IPS-15b (cell line): ENCODE results near the gene ATXN1.

Source experiments
- H3K27me3 ChIP-seq: one replicate; pipeline ENCODE4 v1.6.1; 2013; ENCODE audit warnings: low read length; ENCODE audit not compliant: control insufficient read depth, insufficient read depth
- H3K36me3 ChIP-seq: one replicate; pipeline ENCODE4 v1.6.1; 2013; ENCODE audit warnings: low read length; ENCODE audit not compliant: control insufficient read depth, insufficient read depth
- H3K4me1 ChIP-seq: one replicate; pipeline ENCODE4 v1.6.1; 2013; ENCODE audit warnings: mild to moderate bottlenecking, low read length; ENCODE audit not compliant: control insufficient read depth, insufficient read depth
- H3K4me3 ChIP-seq: one replicate; pipeline ENCODE4 v1.5.1; 2013; ENCODE audit warnings: low read depth, low read length
- H3K9ac ChIP-seq: one replicate; pipeline ENCODE4 v1.6.1; 2013; ENCODE audit warnings: low read depth, mild to moderate bottlenecking, low read length
- H3K9me3 ChIP-seq: one replicate; pipeline ENCODE4 v1.6.1; 2013; ENCODE audit warnings: mild to moderate bottlenecking, low read length; ENCODE audit not compliant: control insufficient read depth, insufficient read depth

The ATXN1 gene

GRCh38 chr6:16331384-16332174 is 429.7 kb downstream of the ATXN1 start:
- Histone ChIP-seq H3K9me3 (no peaks in the 10 kb centered on the region), H3K36me3 (peaks cover under 1% of the 10 kb centered on the region), H3K9ac (no peak overlapping the region), H3K27me3 (no peaks in the 10 kb centered on the region), H3K4me1 (peaks cover 5% of the 10 kb centered on the region), H3K4me3 (peak overlapping the region; percentile 5)

GRCh38 chr6:16329233-16329632 is 432.0 kb downstream of the ATXN1 start:
- no peaks in the 10 kb centered on the region for H3K9me3 ChIP-seq
- H3K27me3 ChIP-seq, result no peaks in the 10 kb centered on the region
- no peak overlapping the region for H3K9ac ChIP-seq

GRCh38 chr6:16327777-16328325 is 433.4 kb downstream of the ATXN1 start:
- Histone ChIP-seq H3K9me3 (no peaks in the 10 kb centered on the region), H3K27me3 (no peaks in the 10 kb centered on the region), H3K9ac (no peak overlapping the region), H3K4me1 (peaks cover 11% of the 10 kb centered on the region), H3K36me3 (peaks cover 2% of the 10 kb centered on the region), H3K4me3 (no peak overlapping the region)

More at GRCh38 chr6:16329233-16329632, 432.0 kb downstream of the ATXN1 start:
- H3K36me3 ChIP-seq, result peaks cover 2% of the 10 kb centered on the region
- H3K4me3 ChIP-seq, result no peak overlapping the region
- peaks cover 9% of the 10 kb centered on the region for H3K4me1 ChIP-seq

- Histone ChIP-seq H3K36me3 (peaks cover 2% of the 10 kb centered on the region), H3K9me3 (no peaks in the 10 kb centered on the region), H3K4me1 (peaks cover 11% of the 10 kb centered on the region), H3K4me3 (no peak overlapping the region), H3K9ac (no peak overlapping the region), H3K27me3 (no peaks in the 10 kb centered on the region)
These were observed 434.1 kb downstream of the ATXN1 start for GRCh38 chr6:16326971-16327776.

GRCh38 chr6:16326531-16326930 is 434.7 kb downstream of the ATXN1 start:
- Histone ChIP-seq H3K4me1 (peaks cover 7% of the 10 kb centered on the region), H3K4me3 (no peak overlapping the region), H3K27me3 (no peaks in the 10 kb centered on the region), H3K9ac (no peak overlapping the region), H3K36me3 (peaks cover 2% of the 10 kb centered on the region), H3K9me3 (no peaks in the 10 kb centered on the region)

GRCh38 chr6:16324606-16325225 is 436.5 kb downstream of the ATXN1 start:
- Histone ChIP-seq H3K9ac (no peak overlapping the region), H3K4me3 (no peak overlapping the region), H3K36me3 (peaks cover 2% of the 10 kb centered on the region), H3K4me1 (peaks cover 13% of the 10 kb centered on the region), H3K27me3 (no peaks in the 10 kb centered on the region), H3K9me3 (no peaks in the 10 kb centered on the region)

GRCh38 chr6:16324184-16324583 is 437.1 kb downstream of the ATXN1 start:
- Histone ChIP-seq H3K4me3 (no peak overlapping the region), H3K9ac (no peak overlapping the region), H3K4me1 (peaks cover 13% of the 10 kb centered on the region), H3K36me3 (peaks cover 2% of the 10 kb centered on the region), H3K9me3 (no peaks in the 10 kb centered on the region), H3K27me3 (no peaks in the 10 kb centered on the region)

- Histone ChIP-seq H3K4me3 (no peak overlapping the region), H3K27me3 (no peaks in the 10 kb centered on the region), H3K36me3 (peaks cover 2% of the 10 kb centered on the region), H3K9me3 (no peaks in the 10 kb centered on the region), H3K4me1 (peaks cover 13% of the 10 kb centered on the region), H3K9ac (no peak overlapping the region)
These were observed 438.5 kb downstream of the ATXN1 start for GRCh38 chr6:16322666-16323312.

GRCh38 chr6:16321826-16322225 is 439.4 kb downstream of the ATXN1 start:
- peaks cover 2% of the 10 kb centered on the region for H3K36me3 ChIP-seq
- no peaks in the 10 kb centered on the region for H3K27me3 ChIP-seq
- H3K9me3 ChIP-seq, result no peaks in the 10 kb centered on the region
- H3K4me1 ChIP-seq, result peaks cover 13% of the 10 kb centered on the region
- H3K9ac ChIP-seq, result no peak overlapping the region
- H3K4me3 ChIP-seq, result no peak overlapping the region

GRCh38 chr6:16321341-16321710 is 439.9 kb downstream of the ATXN1 start:
- Histone ChIP-seq H3K36me3 (no peaks in the 10 kb centered on the region), H3K9ac (no peak overlapping the region), H3K4me3 (no peak overlapping the region), H3K27me3 (no peaks in the 10 kb centered on the region), H3K9me3 (no peaks in the 10 kb centered on the region), H3K4me1 (peaks cover 13% of the 10 kb centered on the region)
